HepG2 (cell line): ENCODE results near the gene DDX17. TPM values are rescaled to one million over a fixed set of nuclear protein-coding genes. Genes with fewer than 3 reads are reported as not detected.

Experiments used
- EP300 ChIP-seq, 3 experiments: sonication (generic) in 1 of 3; formaldehyde crosslinking in 1 of 3; IDR thresholded peaks; 2 replicates each; pipeline versions ENCODE4 v1.5.1 to v1.6.1; 2011 to 2020; ENCODE audit warnings: low read depth in 2 of 3, low read length in 2 of 3, borderline replicate concordance in 1 of 3, improper control_type of control experiment in 1 of 3, mild to moderate bottlenecking in 1 of 3, missing genetic modification reagents in 1 of 3, moderate library complexity in 1 of 3
- HMGXB3 ChIP-seq: sonication (generic); formaldehyde crosslinking; IDR thresholded peaks from 2 replicates; pipeline ENCODE4 v1.4.0; 2020; ENCODE audit warnings: missing genetic modification reagents, borderline replicate concordance
- HNRNPLL ChIP-seq: fragments of 200-400 bp; formaldehyde crosslinking; IDR thresholded peaks from 2 replicates; pipeline ENCODE4 v1.6.1; 2017; ENCODE audit warnings: mild to moderate bottlenecking, low read depth, low read length; ENCODE audit not compliant: poor library complexity, severe bottlenecking
- KAT8 ChIP-seq: IDR thresholded peaks from 2 replicates; pipeline ENCODE4 v1.6.1; 2016; ENCODE audit warnings: missing genetic modification reagents, missing compliant biosample characterization
- MAZ ChIP-seq, 2 experiments: sonication (generic) in 1 of 2; formaldehyde crosslinking in 1 of 2; IDR thresholded peaks; 2 replicates each; pipeline versions ENCODE4 v1.5.0 to v1.6.1; 2012 to 2020; ENCODE audit warnings: low read depth in 2 of 2, mild to moderate bottlenecking in 2 of 2, borderline replicate concordance in 1 of 2, improper control_type of control experiment in 1 of 2, low read length in 1 of 2, missing genetic modification reagents in 1 of 2, moderate library complexity in 1 of 2
- MED1 ChIP-seq: sonication (generic); formaldehyde crosslinking; IDR thresholded peaks from 2 replicates; pipeline ENCODE4 v1.4.0; 2020; ENCODE audit warnings: missing genetic modification reagents
- NFKB2 ChIP-seq: sonication (generic); formaldehyde crosslinking; IDR thresholded peaks from 2 replicates; pipeline ENCODE4 v1.4.0; 2020; ENCODE audit warnings: missing genetic modification reagents, borderline replicate concordance
- POGZ ChIP-seq: sonication (generic); formaldehyde crosslinking; IDR thresholded peaks from 2 replicates; pipeline ENCODE4 v1.4.0; 2020; ENCODE audit warnings: mild to moderate bottlenecking, missing genetic modification reagents
- SP1 ChIP-seq, 2 experiments: fragments of 450-650 bp in 1 of 2; sonication (generic) in 1 of 2; formaldehyde crosslinking in 1 of 2; IDR thresholded peaks; 2 replicates each; pipeline versions ENCODE4 v1.4.0 to v1.6.1; 2016 to 2020; ENCODE audit warnings: missing genetic modification reagents in 1 of 2
- SRSF1 ChIP-seq: fragments of 200-400 bp; formaldehyde crosslinking; optimal IDR thresholded peaks from 2 replicates; pipeline ENCODE3; 2017; ENCODE audit warnings: mild to moderate bottlenecking, low read depth, low read length, moderate library complexity
- TARDBP ChIP-seq: sonication (generic); formaldehyde crosslinking; IDR thresholded peaks from 2 replicates; pipeline ENCODE4 v1.8.0; 2022; ENCODE audit warnings: mild to moderate bottlenecking, missing genetic modification reagents
- USF2 ChIP-seq, 2 experiments: sonication (generic) in 1 of 2; formaldehyde crosslinking in 1 of 2; IDR thresholded peaks; 2 replicates each; pipeline versions ENCODE4 v1.5.1 to v1.6.1; 2011 to 2020; ENCODE audit warnings: borderline replicate concordance in 1 of 2, low read depth in 1 of 2, low read length in 1 of 2, mild to moderate bottlenecking in 1 of 2, missing genetic modification reagents in 1 of 2, moderate library complexity in 1 of 2
- ZNF101 ChIP-seq: sonication (generic); formaldehyde crosslinking; IDR thresholded peaks from 2 replicates; pipeline ENCODE4 v1.4.0; 2020; ENCODE audit warnings: mild to moderate bottlenecking, low read depth, missing genetic modification reagents, borderline replicate concordance
- ZNF432 ChIP-seq: sonication (generic); formaldehyde crosslinking; IDR thresholded peaks from 2 replicates; pipeline ENCODE4 v1.5.0; 2020; ENCODE audit warnings: missing genetic modification reagents, mild to moderate bottlenecking, borderline replicate concordance
- ZNF503 ChIP-seq: sonication (generic); formaldehyde crosslinking; IDR thresholded peaks from 2 replicates; pipeline ENCODE4 v1.4.0; 2020; ENCODE audit warnings: missing genetic modification reagents
- ZNF777 ChIP-seq: sonication (generic); formaldehyde crosslinking; IDR thresholded peaks from 2 replicates; pipeline ENCODE4 v1.4.0; 2020; ENCODE audit warnings: missing genetic modification reagents
- ZSCAN9 ChIP-seq: IDR thresholded peaks from 2 replicates; pipeline ENCODE4 v1.6.1; 2016; ENCODE audit warnings: borderline replicate concordance
- polyA plus RNA-seq, 8 experiments: library from polyadenylated mRNA; depleted of rRNA in 3 of 8; stranded (reverse) in 7 of 8; unstranded in 1 of 8; fragments of >200 nt; fragmentation: Illumina TruSeq in 4 of 8; extraction: Trizol in 4 of 8; gene quantifications; 2 replicates each; pipeline versions ENCODE4 v1.2.1 to v1.2.3, GENCODE V29; 2011 to 2016; ENCODE audit warnings: low read depth in 4 of 8, missing spikeins in 1 of 8, mixed read lengths in 1 of 8; ENCODE audit not compliant: insufficient read depth in 1 of 8
- total RNA-seq, 5 experiments: library from RNA; depleted of rRNA; stranded (reverse); fragments of >200 nt; fragmentation: Illumina TruSeq; extraction: Trizol; gene quantifications; 2 replicates each; pipeline ENCODE4 v1.2.3, GENCODE V29; 2016; ENCODE audit warnings: low read depth in 1 of 5

DDX17 gene
- total and polyA plus RNA-seq, 2 of the 13 experiments (the other 11 are each of a cell fraction or from before 2014, with no cell fraction given): 238 to 344 TPM

GRCh38 chr22:38461414-38462081, 44.6 kb downstream of the DDX17 start (continued):
- TF ChIP-seq USF2 (IDR thresholded peaks at IDR 0.05; ENCODE audit: low read depth, low read length) (no peak), USF2 (CRISPR knock-in tag; IDR thresholded peaks at IDR 0.05; ENCODE audit: borderline replicate concordance) (no peak), ZNF777 (CRISPR knock-in tag) (no peak), ZNF503 (CRISPR knock-in tag) (peak; percentile 45; the same call in 1 of the 2 replicates), POGZ (peak; percentile 41; the same call in 1 of the 2 replicates), KAT8 (CRISPR knock-in tag) (peak; percentile 48; the same call in 1 of the 2 replicates), MED1 (CRISPR knock-in tag) (peak; percentile 46; the same call in 1 of the 2 replicates), TARDBP (peak; percentile 77; the same call in 1 of the 2 replicates), HMGXB3 (peak; percentile 63; the same call in 1 of the 2 replicates), SRSF1 (peak; percentile 39), ZNF432 (no peak), ZNF101 (CRISPR knock-in tag) (no peak), SP1 (IDR thresholded peaks at IDR 0.05) (no peak), SP1 (CRISPR knock-in tag; IDR thresholded peaks at IDR 0.05) (peak; percentile 56), HNRNPLL (peak; percentile 89), EP300 (IDR thresholded peaks at IDR 0.05; ENCODE audit: low read depth in 2 of 2, low read length in 2 of 2) (no peak), EP300 (CRISPR knock-in tag; IDR thresholded peaks at IDR 0.05; ENCODE audit: borderline replicate concordance) (no peak), ZSCAN9 (0 out of 2 replicates have a peak, but pooled peaks have one; percentile 43), MAZ (IDR thresholded peaks at IDR 0.05; ENCODE audit: borderline replicate concordance, low read depth, low read length) (peak; percentile 25; the same call in 1 of the 2 replicates), MAZ (CRISPR knock-in tag; IDR thresholded peaks at IDR 0.05; ENCODE audit: low read depth) (no peak), NFKB2 (CRISPR knock-in tag) (peak; percentile 77; the same call in 1 of the 2 replicates)
